Body of pancreas (tissue), 4 donors: ENCODE results near the gene GGA2. TPM values are rescaled to one million over a fixed set of nuclear protein-coding genes. Genes with fewer than 3 reads are reported as not detected.
"Not testable (repeated sequence)": the region's sequence is repeated elsewhere in the genome, so short reads cannot be mapped to it uniquely, and the experiment has no call there.

Experiments
- ATAC-seq: fragments of 150-250 bp; one replicate; pipeline ENCODE4 v1.9.1; 2016
- DNase-seq, 4 donors: peaks; one replicate each; pipeline ENCODE4 v3.0.0-alpha.2; 2019
- H3K27ac ChIP-seq, 4 donors: fragments of 200-600 bp; sonication (generic); 1 replicate in 3 of 4; 2 replicates in 1 of 4; pipeline versions ENCODE4 v1.5.1 to v1.6.1; 2016 to 2019; ENCODE audit warnings: mild to moderate bottlenecking in 1 of 4, mixed read lengths in 1 of 4, moderate library complexity in 1 of 4
- H3K27me3 ChIP-seq, 2 donors: fragments of 200-600 bp; sonication (generic); one replicate each; pipeline ENCODE4 v1.6.0; 2016; ENCODE audit warnings: mild to moderate bottlenecking in 1 of 2
- H3K36me3 ChIP-seq, 2 donors: fragments of 200-600 bp; sonication (generic); replicated peaks in 1 of 2; 2 replicates each; pipeline ENCODE4 v1.5.1; 2016; ENCODE audit warnings: low read depth in 2 of 2; ENCODE audit not compliant: insufficient read depth in 1 of 2
- H3K4me1 ChIP-seq: fragments of 200-600 bp; sonication (generic); one replicate; pipeline ENCODE4 v1.6.0; 2016
- H3K4me3 ChIP-seq, 2 donors: fragments of 200-600 bp; sonication (generic); 1 replicate in 1 of 2; 2 replicates in 1 of 2; pipeline ENCODE4 v1.5.1; 2016 to 2019
- H3K9me3 ChIP-seq, 3 donors: fragments of 200-600 bp; sonication (generic); 1 replicate in 2 of 3; 2 replicates in 1 of 3; pipeline ENCODE4 v1.5.1; 2016
- CTCF ChIP-seq, 7 experiments: fragments of 450-650 bp in 4 of 7; fragments of 200-600 bp in 3 of 7; sonication (generic) in 3 of 7; IDR thresholded peaks; one replicate each; pipeline ENCODE4 v1.5.1; 2016 to 2019; ENCODE audit warnings: antibody characterized with exemption in 7 of 7
- POLR2A ChIP-seq, 3 donors: fragments of 450-650 bp; IDR thresholded peaks; one replicate each; pipeline ENCODE4 v1.6.1; 2016; ENCODE audit warnings: antibody characterized with exemption in 3 of 3, mild to moderate bottlenecking in 2 of 3
- WGBS, 2 donors: methylation state at CpG; one replicate each; pipeline ENCODE4 v1.1.5; 2017; 5-methylcytosine and 5-hydroxymethylcytosine counted together
- intact Hi-C: fragments of 100-400 bp; cut with DNase I; formaldehyde crosslinking; loops from one replicate; pipeline ENCODE4 v1.15.1; 2023
- total RNA-seq, 2 donors: library from RNA; depleted of rRNA; stranded (reverse); fragments of >200 nt; gene quantifications; one replicate each; pipeline ENCODE4 v1.1.0, GENCODE V29; 2016

Gene GGA2
- total RNA-seq, 2 donors from 2014 or later, result 59.3 to 64.6 TPM

GRCh38 chr16:23554536-23554935 is 44.2 kb upstream of the GGA2 start:
- Histone ChIP-seq H3K36me3 (peaks cover 9 to 14% of the 10 kb centered on the region in 2 donors), H3K4me1 (peaks cover 27% of the 10 kb centered on the region), H3K27ac (no peak overlapping the region), H3K27me3 (no peaks in the 10 kb centered on the region), H3K4me3 (no peak overlapping the region), H3K9me3 (no peaks in the 10 kb centered on the region)
- WGBS, 2 donors, result 79 to 83% methylated on average over 3 of the region's 3 CpGs
- intact Hi-C loops, result loop anchor here (10.0 kb wide), 1 partner anchor 50 kb away; no protein-coding TSS in a partner anchor
- no peak for ATAC-seq
- DNase-seq, result no peak
- TF ChIP-seq CTCF (IDR thresholded peaks at IDR 0.05) (no peak), POLR2A (IDR thresholded peaks at IDR 0.05) (no peak)

- ATAC-seq, result no peak
- Histone ChIP-seq H3K27me3 (no peaks in the 10 kb centered on the region), H3K4me1 (peaks cover 11% of the 10 kb centered on the region), H3K4me3 (no peak overlapping the region), H3K36me3 (peaks cover 17 to 22% of the 10 kb centered on the region in 2 donors), H3K9me3 (no peaks in the 10 kb centered on the region), H3K27ac (no peak overlapping the region)
- TF ChIP-seq POLR2A (IDR thresholded peaks at IDR 0.05) (no peak), CTCF (IDR thresholded peaks at IDR 0.05) (no peak)
- intact Hi-C loops, result loop anchor here (10.0 kb wide), 1 partner anchor 47 kb away; no protein-coding TSS in a partner anchor
- no peak for DNase-seq
- WGBS, 2 donors, result 74 to 86% methylated on average over 6 of the region's 6 CpGs
These were observed 41.9 kb upstream of the GGA2 start for GRCh38 chr16:23552161-23552560.

- Histone ChIP-seq H3K4me3 (no peak overlapping the region), H3K36me3 (peaks cover 17 to 33% of the 10 kb centered on the region in 2 donors), H3K4me1 (no peaks in the 10 kb centered on the region), H3K9me3 (no peaks in the 10 kb centered on the region), H3K27ac (no peak overlapping the region), H3K27me3 (no peaks in the 10 kb centered on the region)
- intact Hi-C loops, result loop anchor here (10.0 kb wide), 1 partner anchor 45 kb away; no protein-coding TSS in a partner anchor
- no peak for DNase-seq
- TF ChIP-seq CTCF (IDR thresholded peaks at IDR 0.05), result no peak
- TF ChIP-seq POLR2A (IDR thresholded peaks at IDR 0.05), result no peak
- no peak for ATAC-seq
- 94 to 95% methylated on average over 5 of the region's 5 CpGs for WGBS, 2 donors
These were observed 39.6 kb upstream of the GGA2 start for GRCh38 chr16:23549938-23550337.

- Histone ChIP-seq H3K4me3 (no peak overlapping the region), H3K36me3 (peaks cover 8 to 27% of the 10 kb centered on the region in 2 donors), H3K9me3 (no peaks in the 10 kb centered on the region), H3K4me1 (peaks cover 5% of the 10 kb centered on the region), H3K27me3 (no peaks in the 10 kb centered on the region), H3K27ac (no peak overlapping the region)
- DNase-seq, result no peak
- 92 to 100% methylated on average over 12 to 14 of the region's 14 CpGs for WGBS, 2 donors
- no peak for ATAC-seq
- intact Hi-C loops, result no loop called here
- no peak for TF ChIP-seq POLR2A (IDR thresholded peaks at IDR 0.05)
- no peak for TF ChIP-seq CTCF (IDR thresholded peaks at IDR 0.05)
These were observed 34.1 kb upstream of the GGA2 start for GRCh38 chr16:23544436-23544835.

GRCh38 chr16:23540817-23541178 is 30.5 kb upstream of the GGA2 start:
- peaks cover 0 to 18% of the 10 kb centered on the region in 2 donors for H3K36me3 ChIP-seq
- H3K27me3 ChIP-seq, H3K4me1 ChIP-seq, DNase-seq, intact Hi-C loops, H3K4me3 ChIP-seq, H3K9me3 ChIP-seq, ATAC-seq, H3K27ac ChIP-seq: not testable (repeated sequence)
- WGBS, 2 donors, result 93 to 96% methylated on average over 3 of the region's 3 CpGs
